H1 (cell line): Measurements from ENCODE around the gene KLHL17.

Experiments used
- CEBPB ChIP-seq: IDR thresholded peaks from 2 replicates; pipeline ENCODE4 v1.6.1; 2012; ENCODE audit warnings: low read depth, low read length
- EP300 ChIP-seq, 2 experiments: IDR thresholded peaks; 1 replicate in 1 of 2; 2 replicates in 1 of 2; pipeline ENCODE4 v1.6.1; 2011 to 2012; ENCODE audit warnings: low read depth in 2 of 2, low read length in 2 of 2, mild to moderate bottlenecking in 2 of 2, borderline replicate concordance in 1 of 2, inconsistent platforms in 1 of 2, moderate library complexity in 1 of 2
- EZH2 ChIP-seq: fragments of 200-600 bp; sonication (generic); IDR thresholded peaks from 2 replicates; pipeline ENCODE4 v1.7.1; 2012; ENCODE audit warnings: low read depth, mild to moderate bottlenecking, moderate library complexity, low read length, inconsistent platforms; ENCODE audit not compliant: severe bottlenecking
- JUND ChIP-seq: IDR thresholded peaks from 2 replicates; pipeline ENCODE4 v1.6.1; 2011; ENCODE audit warnings: mild to moderate bottlenecking, improper control_type of control experiment, low read length
- NRF1 ChIP-seq: IDR thresholded peaks from 2 replicates; pipeline ENCODE4 v1.6.1; 2011; ENCODE audit warnings: mild to moderate bottlenecking, low read depth, low read length, improper control_type of control experiment
- POLR2A ChIP-seq, 2 experiments: IDR thresholded peaks; 1 replicate in 1 of 2; 2 replicates in 1 of 2; pipeline ENCODE4 v1.6.1; 2011; ENCODE audit warnings: low read depth in 2 of 2, low read length in 2 of 2, mild to moderate bottlenecking in 2 of 2; ENCODE audit errors: control extremely low read depth in 1 of 2
- POLR2AphosphoS5 ChIP-seq: IDR thresholded peaks from 2 replicates; pipeline ENCODE4 v1.6.1; 2011; ENCODE audit warnings: low read depth, low read length
- RAD21 ChIP-seq, 2 experiments: IDR thresholded peaks in 1 of 2; conservative IDR thresholded peaks in 1 of 2; 2 replicates each; pipeline ENCODE4 v1.6.1; 2011; ENCODE audit warnings: low read depth in 2 of 2, low read length in 2 of 2, improper control_type of control experiment in 1 of 2, inconsistent platforms in 1 of 2, mild to moderate bottlenecking in 1 of 2, moderate library complexity in 1 of 2
- SIN3A ChIP-seq, 2 experiments: IDR thresholded peaks in 1 of 2; conservative IDR thresholded peaks in 1 of 2; 2 replicates each; pipeline ENCODE4 v1.6.1; 2011 to 2012; ENCODE audit warnings: low read length in 2 of 2, improper control_type of control experiment in 1 of 2, low read depth in 1 of 2, mild to moderate bottlenecking in 1 of 2
- SIX5 ChIP-seq: IDR thresholded peaks from 2 replicates; pipeline ENCODE4 v1.6.1; 2011; ENCODE audit warnings: mild to moderate bottlenecking, low read depth, low read length
- SP4 ChIP-seq: IDR thresholded peaks from 2 replicates; pipeline ENCODE4 v1.6.1; 2012; ENCODE audit warnings: low read length, inconsistent platforms
- SUZ12 ChIP-seq: fragments of 200-600 bp; sonication (generic); IDR thresholded peaks from 2 replicates; pipeline ENCODE4 v1.6.1; 2012; ENCODE audit warnings: mild to moderate bottlenecking, inconsistent platforms, low read length, moderate library complexity, mixed read lengths
- TAF1 ChIP-seq: IDR thresholded peaks from 2 replicates; pipeline ENCODE4 v1.6.1; 2011; ENCODE audit warnings: mild to moderate bottlenecking, low read depth, low read length
- TF ChIP-seq, protein P1 (sequence below), 3 experiments: IDR thresholded peaks; 1 replicate in 2 of 3; 2 replicates in 1 of 3; pipeline versions ENCODE4 v1.5.1 to v1.6.1; 2011; ENCODE audit warnings: low read length in 3 of 3, mild to moderate bottlenecking in 3 of 3, inconsistent platforms in 2 of 3, low read depth in 1 of 3, moderate library complexity in 1 of 3; ENCODE audit not compliant: insufficient read depth in 1 of 3; ENCODE audit errors: control extremely low read depth in 1 of 3

DNA sequence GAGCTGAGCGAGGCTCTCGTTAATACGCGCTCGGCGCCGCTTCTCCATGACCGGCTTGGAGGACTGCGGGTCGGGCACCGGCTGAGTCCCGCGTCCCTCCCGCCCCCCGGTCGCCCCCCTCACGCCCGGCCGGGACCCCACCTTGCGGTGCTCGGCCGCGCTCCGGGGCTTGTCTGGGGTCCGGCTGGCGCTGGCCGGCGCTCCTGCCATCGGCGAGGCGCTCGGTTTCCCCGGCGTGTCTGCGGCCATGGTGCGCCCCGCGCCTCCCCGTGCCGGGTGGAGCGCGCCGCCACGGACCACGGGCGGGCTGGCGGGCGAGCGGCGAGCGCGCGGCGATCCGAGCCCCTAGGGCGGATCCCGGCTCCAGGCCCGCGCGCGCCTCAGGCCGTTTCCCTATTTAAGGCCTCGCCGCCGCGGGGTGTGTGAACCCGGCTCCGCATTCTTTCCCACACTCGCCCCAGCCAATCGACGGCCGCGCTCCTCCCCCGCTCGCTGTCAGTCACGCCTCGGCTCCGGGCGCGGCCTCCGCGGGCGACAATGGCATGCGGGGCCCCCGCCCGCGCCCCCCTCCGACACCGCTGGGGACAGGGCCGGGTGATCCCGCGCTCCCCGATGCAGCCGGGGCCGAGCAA, 39.5 kb downstream of the KLHL17 start, which contains the start of gene HES4:
- TF ChIP-seq, protein P1, sequence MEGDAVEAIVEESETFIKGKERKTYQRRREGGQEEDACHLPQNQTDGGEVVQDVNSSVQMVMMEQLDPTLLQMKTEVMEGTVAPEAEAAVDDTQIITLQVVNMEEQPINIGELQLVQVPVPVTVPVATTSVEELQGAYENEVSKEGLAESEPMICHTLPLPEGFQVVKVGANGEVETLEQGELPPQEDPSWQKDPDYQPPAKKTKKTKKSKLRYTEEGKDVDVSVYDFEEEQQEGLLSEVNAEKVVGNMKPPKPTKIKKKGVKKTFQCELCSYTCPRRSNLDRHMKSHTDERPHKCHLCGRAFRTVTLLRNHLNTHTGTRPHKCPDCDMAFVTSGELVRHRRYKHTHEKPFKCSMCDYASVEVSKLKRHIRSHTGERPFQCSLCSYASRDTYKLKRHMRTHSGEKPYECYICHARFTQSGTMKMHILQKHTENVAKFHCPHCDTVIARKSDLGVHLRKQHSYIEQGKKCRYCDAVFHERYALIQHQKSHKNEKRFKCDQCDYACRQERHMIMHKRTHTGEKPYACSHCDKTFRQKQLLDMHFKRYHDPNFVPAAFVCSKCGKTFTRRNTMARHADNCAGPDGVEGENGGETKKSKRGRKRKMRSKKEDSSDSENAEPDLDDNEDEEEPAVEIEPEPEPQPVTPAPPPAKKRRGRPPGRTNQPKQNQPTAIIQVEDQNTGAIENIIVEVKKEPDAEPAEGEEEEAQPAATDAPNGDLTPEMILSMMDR (IDR thresholded peaks at IDR 0.05; ENCODE audit: control extremely low read depth in 1 of 3, insufficient read depth in 1 of 3, low read depth in 1 of 3, low read length in 3 of 3) = no peak
- no peak for TF ChIP-seq RAD21 (IDR thresholded peaks at IDR 0.05 in 1 of 2, conservative IDR thresholded peaks at IDR 0.05 in 1 of 2; ENCODE audit: low read depth in 2 of 2, low read length in 2 of 2)
- no peak for TF ChIP-seq SIX5
- no peak for TF ChIP-seq POLR2A (IDR thresholded peaks at IDR 0.05; ENCODE audit: control extremely low read depth in 1 of 2, low read depth in 2 of 2, low read length in 2 of 2)
- no peak for TF ChIP-seq TAF1
- peak; percentile 68 for TF ChIP-seq EZH2
- peak; percentile 51 for TF ChIP-seq SUZ12
- TF ChIP-seq CEBPB = no peak
- no peak for TF ChIP-seq NRF1
- TF ChIP-seq EP300 (IDR thresholded peaks at IDR 0.05; ENCODE audit: borderline replicate concordance in 1 of 2, low read depth in 2 of 2, low read length in 2 of 2) = no peak
- no peak for TF ChIP-seq POLR2AphosphoS5
- no peak for TF ChIP-seq SP4
- no peak for TF ChIP-seq SIN3A (conservative IDR thresholded peaks at IDR 0.05 in 1 of 2, IDR thresholded peaks at IDR 0.05 in 1 of 2; ENCODE audit: low read depth in 1 of 2, low read length in 2 of 2)
- TF ChIP-seq JUND = no peak
